Measurements from ENCODE around the gene FOXK1. TPM values are rescaled to one million over a fixed set of nuclear protein-coding genes. Genes with fewer than 3 reads are reported as not detected.

FOXK1 gene
- total and polyA plus RNA-seq, 9 of the 15 experiments (the other 6 are each of a cell fraction or from before 2014, with no cell fraction given): 0.32 to 45.5 (median 8.1) TPM

Small RNA genes within 50 kb of the gene (microRNA-seq; reads per million reads assigned to microRNA genes)
- gene MIR4656 (ENCODE audit: borderline microRNAs expressed): not detected

Small RNA genes within 50 kb of the gene (small RNA-seq; reads per million reads assigned to genes)
- gene MIR4656: not detected
- not detected for gene RF00019

Other genes starting within 250 kb of the FOXK1 start
- gene AP5Z1, start 93.3 kb downstream of the FOXK1 start, total RNA-seq (2014; rRNA removed): 19.8 and 23.1 TPM in 2 replicates
- 2.7 and 3.3 TPM in 2 replicates for gene AP5Z1, start 93.3 kb downstream of the FOXK1 start, total RNA-seq (2014; rRNA removed; fragmentation: Illumina TruSeq; extraction: Trizol)
- gene AP5Z1, start 93.3 kb downstream of the FOXK1 start, total RNA-seq (2015; rRNA removed; fragmentation: Illumina TruSeq; extraction: Trizol): 11.1 and 12.6 TPM in 2 replicates
- gene AP5Z1, start 93.3 kb downstream of the FOXK1 start, total RNA-seq (2021): 25.6 and 31.1 TPM in 2 replicates
- gene AP5Z1, start 93.3 kb downstream of the FOXK1 start, polyA plus RNA-seq (2011; rRNA removed): 6.4 and 13.9 TPM in 2 replicates
- 4.1 and 9.6 TPM in 2 replicates for gene AP5Z1, start 93.3 kb downstream of the FOXK1 start, polyA plus RNA-seq (2014; fragmentation: Illumina TruSeq; extraction: Trizol)
- gene AP5Z1, start 93.3 kb downstream of the FOXK1 start, polyA plus RNA-seq (2014; fragmentation: Nextera tagmentation; extraction: Ambion mirVana): under 1 TPM; 0.06 to 0.98 TPM
- 22.1 and 26.3 TPM in 2 replicates for gene AP5Z1, start 93.3 kb downstream of the FOXK1 start, polyA plus RNA-seq (2014; rRNA removed)
- 0.12 TPM in 1 of 2 replicates, not detected in the other for gene PAPOLB, start 179.7 kb downstream of the FOXK1 start, total RNA-seq (2014; rRNA removed)
- gene PAPOLB, start 179.7 kb downstream of the FOXK1 start, total RNA-seq (2014; rRNA removed; fragmentation: Illumina TruSeq; extraction: Trizol): 0.26 and 0.33 TPM in 2 replicates
- 0.23 and 0.29 TPM in 2 replicates for gene PAPOLB, start 179.7 kb downstream of the FOXK1 start, total RNA-seq (2015; rRNA removed; fragmentation: Illumina TruSeq; extraction: Trizol)
- 0.16 and 0.25 TPM in 2 replicates for gene PAPOLB, start 179.7 kb downstream of the FOXK1 start, total RNA-seq (2021)
- 0.01 and 0.04 TPM in 2 replicates for gene PAPOLB, start 179.7 kb downstream of the FOXK1 start, polyA plus RNA-seq (2011; rRNA removed)
- not detected in 2 replicates for gene PAPOLB, start 179.7 kb downstream of the FOXK1 start, polyA plus RNA-seq (2014; fragmentation: Illumina TruSeq; extraction: Trizol)
- not detected for gene PAPOLB, start 179.7 kb downstream of the FOXK1 start, polyA plus RNA-seq (2014; fragmentation: Nextera tagmentation; extraction: Ambion mirVana)
- 0.05 TPM in 1 of 2 replicates, not detected in the other for gene PAPOLB, start 179.7 kb downstream of the FOXK1 start, polyA plus RNA-seq (2014; rRNA removed)
- 4.6 and 4.8 TPM in 2 replicates for gene RADIL, start 201.4 kb downstream of the FOXK1 start, total RNA-seq (2014; rRNA removed)
- gene RADIL, start 201.4 kb downstream of the FOXK1 start, total RNA-seq (2014; rRNA removed; fragmentation: Illumina TruSeq; extraction: Trizol): 0.25 and 0.48 TPM in 2 replicates
- gene RADIL, start 201.4 kb downstream of the FOXK1 start, total RNA-seq (2015; rRNA removed; fragmentation: Illumina TruSeq; extraction: Trizol): 0.91 and 1.4 TPM in 2 replicates
- 8.1 and 8.6 TPM in 2 replicates for gene RADIL, start 201.4 kb downstream of the FOXK1 start, total RNA-seq (2021)
- gene RADIL, start 201.4 kb downstream of the FOXK1 start, polyA plus RNA-seq (2011; rRNA removed): 2.4 and 2.7 TPM in 2 replicates
- gene RADIL, start 201.4 kb downstream of the FOXK1 start, polyA plus RNA-seq (2014; fragmentation: Illumina TruSeq; extraction: Trizol): 1.4 and 2.2 TPM in 2 replicates
- gene RADIL, start 201.4 kb downstream of the FOXK1 start, polyA plus RNA-seq (2014; fragmentation: Nextera tagmentation; extraction: Ambion mirVana): under 1 TPM in 1 of 2 experiments, not detected in 1; 0.06 TPM
- gene RADIL, start 201.4 kb downstream of the FOXK1 start, polyA plus RNA-seq (2014; rRNA removed): 4.2 and 5.4 TPM in 2 replicates

Data from K562 (cell line).